HCT116 (cell line): ENCODE data around the gene GCLC. TPM values are rescaled to one million over a fixed set of nuclear protein-coding genes. Genes with fewer than 3 reads are reported as not detected.

ENCODE experiments used
- ATAC-seq: fragments of 200-7000 bp; cut with Tn5 transposase; 2 replicates; pipeline ENCODE4 v1.9.1; 2020; ENCODE audit warnings: mild to moderate bottlenecking, moderate library complexity
- BruUV-seq: library from RNA; stranded (reverse); fragments of 400-500 nt; replicated peaks from 2 replicates; lab custom pipeline; 2021; lab: Mats Ljungman, UMichigan
- CTCF ChIA-PET: fragments of 300-600 bp; sonication (Branson Sonifier 250); formaldehyde crosslinking; loops from one replicate; lab custom pipeline; 2021; ENCODE audit warnings: antibody characterized with exemption; lab: Charles Lee
- POLR2A ChIA-PET: fragments of 300-600, 350-600 bp; sonication (Branson Sonifier 250); formaldehyde crosslinking; loops from one replicate; lab custom pipeline; 2021; ENCODE audit warnings: antibody characterized with exemption; lab: Charles Lee
- RAD21 ChIA-PET, 2 experiments: fragments of 300-600 bp; sonication (Branson Sonifier 250); formaldehyde crosslinking; loops; one replicate each; lab custom pipeline; 2023; ENCODE audit warnings: low total read pairs in 2 of 2; ENCODE audit not compliant: uncharacterized antibody in 2 of 2, unreplicated experiment in 2 of 2, low non-redundant PET in 1 of 2; lab: Charles Lee
- DNase-seq: peaks from one replicate; pipeline ENCODE4 v3.0.0-alpha.2; 2010; ENCODE audit warnings: low read depth, low spot score
- H2AFZ ChIP-seq: fragments of 200-600 bp; shearing (Covaris generic), sonication (generic); 2 replicates; pipeline ENCODE4 v1.6.1; 2017; ENCODE audit warnings: low read depth, mixed run types, mixed read lengths, antibody characterized with exemption, low read length; ENCODE audit not compliant: poor library complexity, severe bottlenecking
- H3K27ac ChIP-seq: 2 replicates; pipeline ENCODE4 v1.5.1; 2012; ENCODE audit warnings: low read depth, low read length
- H3K27me3 ChIP-seq: fragments of 200-600 bp; sonication (generic); 2 replicates; pipeline ENCODE4 v1.6.1; 2016; ENCODE audit warnings: mixed run types, low read length, mixed read lengths; ENCODE audit not compliant: insufficient read depth
- H3K36me3 ChIP-seq, 2 experiments: fragments of 200-500 bp in 1 of 2; fragments of 200-600 bp in 1 of 2; sonication (Bioruptor generic) in 1 of 2; sonication (generic) in 1 of 2; 2 replicates each; pipeline versions ENCODE4 v1.5.1 to v1.6.1; 2014 to 2016; ENCODE audit warnings: low read length in 2 of 2, inconsistent platforms in 1 of 2, mixed read lengths in 1 of 2, mixed run types in 1 of 2; ENCODE audit not compliant: insufficient read depth in 2 of 2, control insufficient read depth in 1 of 2
- H3K4me1 ChIP-seq, 2 experiments: fragments of 200-600 bp in 1 of 2; sonication (generic) in 1 of 2; 2 replicates each; pipeline versions ENCODE4 v1.5.1 to v1.6.1; 2012 to 2017; ENCODE audit warnings: low read length in 2 of 2, inconsistent platforms in 1 of 2, mild to moderate bottlenecking in 1 of 2, mixed read lengths in 1 of 2, mixed run types in 1 of 2, moderate library complexity in 1 of 2; ENCODE audit not compliant: insufficient read depth in 2 of 2, control insufficient read depth in 1 of 2
- H3K4me2 ChIP-seq: fragments of 200-600 bp; sonication (generic); 2 replicates; pipeline ENCODE4 v1.6.1; 2017; ENCODE audit warnings: mixed run types, low read length, mixed read lengths
- H3K4me3 ChIP-seq, 2 experiments: fragments of 200-600 bp in 1 of 2; sonication (generic) in 1 of 2; replicated peaks in 1 of 2; 2 replicates each; pipeline ENCODE4 v1.5.1; 2011 to 2016; ENCODE audit warnings: low read length in 2 of 2, control low read depth in 1 of 2, low read depth in 1 of 2, mild to moderate bottlenecking in 1 of 2, mixed read lengths in 1 of 2, mixed run types in 1 of 2
- H3K79me2 ChIP-seq: fragments of 200-600 bp; sonication (generic); 2 replicates; pipeline ENCODE4 v1.6.1; 2017; ENCODE audit warnings: mild to moderate bottlenecking, mixed run types, low read length, moderate library complexity, mixed read lengths; ENCODE audit not compliant: insufficient read depth
- H3K9ac ChIP-seq: fragments of 200-600 bp; sonication (generic); 2 replicates; pipeline ENCODE4 v1.6.1; 2016; ENCODE audit warnings: low read length, mixed read lengths
- H3K9me2 ChIP-seq: fragments of 200-600 bp; sonication (generic), shearing (Covaris generic); 2 replicates; pipeline ENCODE4 v1.6.1; 2017; ENCODE audit warnings: mixed run types, mild to moderate bottlenecking, moderate library complexity; ENCODE audit not compliant: insufficient read depth
- H3K9me3 ChIP-seq, 2 experiments: fragments of 200-500 bp in 1 of 2; fragments of 200-600 bp in 1 of 2; sonication (Bioruptor generic) in 1 of 2; sonication (generic) in 1 of 2; 2 replicates each; pipeline ENCODE4 v1.6.1; 2014 to 2017; ENCODE audit warnings: low read length in 2 of 2, mixed read lengths in 2 of 2, inconsistent platforms in 1 of 2, low read depth in 1 of 2, mild to moderate bottlenecking in 1 of 2, mixed run types in 1 of 2, moderate library complexity in 1 of 2; ENCODE audit not compliant: control insufficient read depth in 1 of 2, insufficient read depth in 1 of 2
- H4K20me1 ChIP-seq: fragments of 200-600 bp; sonication (generic), shearing (Covaris generic); 2 replicates; pipeline ENCODE4 v1.6.1; 2017; ENCODE audit warnings: mixed run types, mild to moderate bottlenecking, moderate library complexity; ENCODE audit not compliant: insufficient read depth
- ATF3 ChIP-seq: IDR thresholded peaks from 2 replicates; pipeline ENCODE4 v1.6.1; 2012
- CEBPB ChIP-seq: IDR thresholded peaks from 2 replicates; pipeline ENCODE4 v1.6.1; 2012; ENCODE audit warnings: low read depth
- ELF1 ChIP-seq: IDR thresholded peaks from 2 replicates; pipeline ENCODE4 v1.6.1; 2012; ENCODE audit warnings: low read depth, borderline replicate concordance
- JUND ChIP-seq: IDR thresholded peaks from 2 replicates; pipeline ENCODE4 v1.6.1; 2012
- POLR2A ChIP-seq: IDR thresholded peaks from 2 replicates; pipeline ENCODE4 v1.7.0; 2011; ENCODE audit warnings: borderline replicate concordance; ENCODE audit not compliant: insufficient read depth, insufficient read length; ENCODE audit errors: extremely low read depth
- REST ChIP-seq: IDR thresholded peaks from 2 replicates; pipeline ENCODE4 v1.6.1; 2012; ENCODE audit warnings: low read depth
- SIN3A ChIP-seq: IDR thresholded peaks from 2 replicates; pipeline ENCODE4 v1.6.1; 2012; ENCODE audit warnings: low read depth
- SP1 ChIP-seq: IDR thresholded peaks from 2 replicates; pipeline ENCODE4 v1.6.1; 2012; ENCODE audit warnings: low read depth
- SRF ChIP-seq: IDR thresholded peaks from 2 replicates; pipeline ENCODE4 v1.6.1; 2012; ENCODE audit warnings: low read depth
- TCF7L2 ChIP-seq: IDR thresholded peaks from 2 replicates; pipeline ENCODE4 v1.7.0; 2011; ENCODE audit warnings: borderline replicate concordance, inconsistent platforms; ENCODE audit not compliant: insufficient read depth, insufficient read length; ENCODE audit errors: extremely low read depth
- YY1 ChIP-seq: IDR thresholded peaks from 2 replicates; pipeline ENCODE4 v1.6.1; 2011; ENCODE audit warnings: low read length, low read depth, moderate library complexity, mild to moderate bottlenecking; ENCODE audit not compliant: insufficient replicate concordance; ENCODE audit errors: extremely low read depth
- ZFX ChIP-seq: fragments of 450-650 bp; IDR thresholded peaks from 2 replicates; pipeline ENCODE4 v1.6.1; 2017
- intact Hi-C: fragments of 100-400 bp; cut with micrococcal nuclease; formaldehyde crosslinking; loops from 2 replicates; pipeline ENCODE4 v1.10.0; 2022
- total RNA-seq: library from RNA; stranded (reverse); gene quantifications from one replicate; pipeline ENCODE4 v1.2.1, GENCODE V29; 2021; ENCODE audit not compliant: unreplicated experiment
- TF ChIP-seq, protein P1 (sequence below), 3 experiments: fragments of 200-600 bp in 1 of 3; sonication (generic) in 1 of 3; IDR thresholded peaks in 2 of 3; conservative IDR thresholded peaks in 1 of 3; 2 replicates each; pipeline ENCODE4 v1.5.1; 2012 to 2017; ENCODE audit warnings: low read depth in 2 of 3, low read length in 2 of 3, antibody characterized with exemption in 1 of 3, borderline replicate concordance in 1 of 3, control low read depth in 1 of 3, mild to moderate bottlenecking in 1 of 3, mixed read lengths in 1 of 3, mixed run types in 1 of 3, moderate library complexity in 1 of 3; ENCODE audit not compliant: insufficient read depth in 1 of 3

The GCLC gene
- total RNA-seq, 1 experiment from 2014 or later = 72.0 TPM

- RAD21 ChIA-PET = no interaction called here
Observed at GRCh38 chr6:53585208-53585900, 40.5 kb upstream of the GCLC start.

DNA sequence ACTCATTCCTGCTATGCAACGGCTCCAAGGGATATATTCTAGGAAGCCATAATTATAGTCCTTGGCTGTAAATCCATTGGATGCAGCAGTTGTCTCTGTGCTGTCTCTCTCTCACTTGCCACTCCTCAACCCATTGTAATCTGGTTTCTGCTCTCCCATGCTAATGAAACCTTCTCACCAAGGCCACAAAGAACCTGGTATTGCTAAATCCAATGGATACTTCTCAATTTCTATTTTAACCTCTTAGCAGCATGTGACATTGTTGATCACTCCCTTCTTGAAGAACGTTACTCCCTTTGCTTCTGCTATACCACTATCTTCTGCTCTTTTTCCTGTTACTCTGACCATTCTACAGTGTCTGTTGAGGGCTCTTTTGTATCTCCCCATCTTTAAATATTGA is 39.8 kb upstream of the GCLC start:
- no peak overlapping the region for H3K27ac ChIP-seq
- H3K4me1 ChIP-seq = no peaks in the 10 kb centered on the region
- no peaks in the 10 kb centered on the region for H4K20me1 ChIP-seq
- H3K4me2 ChIP-seq = no peak overlapping the region
- intact Hi-C loops = no loop called here
- ChIA-PET POLR2A (no interaction called here), CTCF (no interaction called here), RAD21 (no interaction called here)
- no peak overlapping the region for H2AFZ ChIP-seq
- ATAC-seq (no peak), DNase-seq (no peak)
- BruUV-seq = no TSS peak
- H3K9ac ChIP-seq = no peak overlapping the region
- H3K79me2 ChIP-seq = no peaks in the 10 kb centered on the region
- H3K9me2 ChIP-seq = no peaks in the 10 kb centered on the region
- no peaks in the 10 kb centered on the region for H3K27me3 ChIP-seq
- H3K36me3 ChIP-seq = no peaks in the 10 kb centered on the region
- no peak overlapping the region for H3K4me3 ChIP-seq
- no peaks in the 10 kb centered on the region for H3K9me3 ChIP-seq
- TF ChIP-seq SIN3A (no peak), TCF7L2 (no peak), CEBPB (no peak), YY1 (no peak), JUND (no peak), SRF (no peak), REST (no peak), ATF3 (no peak), ZFX (no peak), ELF1 (no peak)

More at GRCh38 chr6:53585208-53585900, 40.5 kb upstream of the GCLC start:
- DNase-seq (no peak), ATAC-seq (no peak)
- Histone ChIP-seq H4K20me1 (no peaks in the 10 kb centered on the region), H3K9me2 (no peaks in the 10 kb centered on the region), H3K27ac (no peak overlapping the region), H3K79me2 (no peaks in the 10 kb centered on the region), H3K36me3 (no peaks in the 10 kb centered on the region), H2AFZ (no peak overlapping the region), H3K9ac (no peak overlapping the region), H3K27me3 (no peaks in the 10 kb centered on the region), H3K9me3 (no peaks in the 10 kb centered on the region), H3K4me3 (no peak overlapping the region), H3K4me1 (no peaks in the 10 kb centered on the region), H3K4me2 (no peak overlapping the region)
- CTCF ChIA-PET = no interaction called here
- BruUV-seq = no TSS peak
- intact Hi-C loops = no loop called here
- TF ChIP-seq YY1 (no peak), POLR2A (no peak), ZFX (no peak), SRF (no peak), CEBPB (no peak), SP1 (no peak)
- TF ChIP-seq, protein P1, sequence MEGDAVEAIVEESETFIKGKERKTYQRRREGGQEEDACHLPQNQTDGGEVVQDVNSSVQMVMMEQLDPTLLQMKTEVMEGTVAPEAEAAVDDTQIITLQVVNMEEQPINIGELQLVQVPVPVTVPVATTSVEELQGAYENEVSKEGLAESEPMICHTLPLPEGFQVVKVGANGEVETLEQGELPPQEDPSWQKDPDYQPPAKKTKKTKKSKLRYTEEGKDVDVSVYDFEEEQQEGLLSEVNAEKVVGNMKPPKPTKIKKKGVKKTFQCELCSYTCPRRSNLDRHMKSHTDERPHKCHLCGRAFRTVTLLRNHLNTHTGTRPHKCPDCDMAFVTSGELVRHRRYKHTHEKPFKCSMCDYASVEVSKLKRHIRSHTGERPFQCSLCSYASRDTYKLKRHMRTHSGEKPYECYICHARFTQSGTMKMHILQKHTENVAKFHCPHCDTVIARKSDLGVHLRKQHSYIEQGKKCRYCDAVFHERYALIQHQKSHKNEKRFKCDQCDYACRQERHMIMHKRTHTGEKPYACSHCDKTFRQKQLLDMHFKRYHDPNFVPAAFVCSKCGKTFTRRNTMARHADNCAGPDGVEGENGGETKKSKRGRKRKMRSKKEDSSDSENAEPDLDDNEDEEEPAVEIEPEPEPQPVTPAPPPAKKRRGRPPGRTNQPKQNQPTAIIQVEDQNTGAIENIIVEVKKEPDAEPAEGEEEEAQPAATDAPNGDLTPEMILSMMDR (IDR thresholded peaks at IDR 0.05 in 2 of 3, conservative IDR thresholded peaks at IDR 0.05 in 1 of 3; ENCODE audit: borderline replicate concordance in 1 of 3, insufficient read depth in 1 of 3, low read depth in 2 of 3, low read length in 2 of 3) = no peak
- POLR2A ChIA-PET = no interaction called here
